NCI-H345 treated with DMSO at 0.1 percent for 48 hours (cell line): ENCODE measurements around the gene THAP12.

Experiments
- DNase-seq: peaks from one replicate; lab custom pipeline; 2025; ENCODE audit not compliant: unreplicated experiment; lab: John Stamatoyannopoulos, UW

THAP12 gene

GRCh38 chr11:76307978-76308747, 72.8 kb downstream of the THAP12 start:
- DNase-seq, result no peak

GRCh38 chr11:76307396-76307795, 73.5 kb downstream of the THAP12 start:
- no peak for DNase-seq

DNA sequence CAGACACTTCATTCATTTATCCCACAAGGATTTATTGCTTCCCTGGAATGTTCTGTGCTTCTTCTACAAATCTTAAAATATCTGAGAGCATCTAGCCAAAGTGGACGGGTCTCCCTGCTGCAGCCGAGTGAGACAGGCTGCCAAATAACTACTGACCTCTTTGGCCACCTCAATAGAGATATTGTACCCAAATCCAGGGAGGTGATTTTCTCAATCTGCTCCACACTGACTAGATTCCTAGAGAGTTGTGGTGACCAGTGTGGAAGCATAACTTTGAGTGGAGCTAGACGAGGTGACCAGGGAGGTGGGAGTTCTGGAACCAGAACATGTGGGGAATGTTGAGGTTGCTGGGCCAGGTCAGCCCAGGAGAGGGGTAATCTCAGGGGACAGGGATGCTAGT, 77.5 kb downstream of the THAP12 start:
- DNase-seq, result no peak

DNA sequence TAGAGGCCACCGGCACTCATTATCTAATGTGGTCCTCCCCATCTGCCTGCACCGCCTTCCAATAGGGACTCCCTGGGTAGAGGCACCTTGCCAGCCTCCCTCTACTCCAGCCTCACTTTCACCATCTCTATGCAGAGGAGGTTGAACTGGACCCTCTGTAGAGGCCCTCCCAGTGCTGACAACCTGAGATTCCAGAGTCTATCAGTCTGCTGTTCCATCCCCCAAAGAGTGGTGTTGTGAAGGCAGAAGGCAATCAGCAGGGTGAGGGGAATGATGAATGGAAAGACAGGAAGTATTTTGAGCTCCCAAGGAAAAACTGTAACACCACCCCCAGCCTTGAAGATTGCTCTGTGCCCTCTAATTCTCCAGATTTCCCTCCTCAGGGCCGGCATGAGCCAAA, 77.9 kb downstream of the THAP12 start:
- no peak for DNase-seq
